Measurements from ENCODE around the gene ZEB2. TPM values are rescaled to one million over a fixed set of nuclear protein-coding genes. Genes with fewer than 3 reads are reported as not detected.
A peak's percentile ranks its signal among the peaks of the same experiment; 100 is the strongest.

The ZEB2 gene
- total RNA-seq, 1 donor from 2014 or later: 139 TPM

DNA sequence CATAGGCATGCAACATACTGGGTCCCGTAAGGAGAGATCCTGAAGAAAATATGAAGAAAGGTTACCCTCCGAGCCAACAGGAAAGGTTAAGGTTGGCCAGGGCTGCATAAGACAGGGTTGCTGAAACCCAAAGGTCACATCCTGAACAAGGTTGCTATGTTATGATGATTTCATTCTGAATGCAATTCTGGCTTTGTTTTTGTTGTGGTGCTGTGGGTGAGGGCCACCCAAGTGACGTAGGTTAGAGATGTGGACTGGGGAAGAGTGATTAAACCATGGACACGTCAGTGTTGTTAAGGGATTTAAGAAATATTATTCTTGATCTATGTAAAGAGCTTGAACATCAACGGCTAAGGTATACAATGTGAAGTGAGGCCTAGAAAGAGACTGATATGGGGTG, 60.0 kb downstream of the ZEB2 start:
- peaks cover 3% of the 10 kb centered on the region for H3K36me3 Mint-ChIP-seq (ENCODE audit: unreplicated experiment)
- no peak for DNase-seq (ENCODE audit: extremely low spot score, unreplicated experiment)
- H3K9me3 Mint-ChIP-seq (ENCODE audit: unreplicated experiment): no peaks in the 10 kb centered on the region
- peak overlapping the region; percentile 45 for H3K27ac Mint-ChIP-seq (ENCODE audit: unreplicated experiment)
- H3K4me1 Mint-ChIP-seq (ENCODE audit: unreplicated experiment): peaks cover 72% of the 10 kb centered on the region
- TF ChIP-seq, protein P1, sequence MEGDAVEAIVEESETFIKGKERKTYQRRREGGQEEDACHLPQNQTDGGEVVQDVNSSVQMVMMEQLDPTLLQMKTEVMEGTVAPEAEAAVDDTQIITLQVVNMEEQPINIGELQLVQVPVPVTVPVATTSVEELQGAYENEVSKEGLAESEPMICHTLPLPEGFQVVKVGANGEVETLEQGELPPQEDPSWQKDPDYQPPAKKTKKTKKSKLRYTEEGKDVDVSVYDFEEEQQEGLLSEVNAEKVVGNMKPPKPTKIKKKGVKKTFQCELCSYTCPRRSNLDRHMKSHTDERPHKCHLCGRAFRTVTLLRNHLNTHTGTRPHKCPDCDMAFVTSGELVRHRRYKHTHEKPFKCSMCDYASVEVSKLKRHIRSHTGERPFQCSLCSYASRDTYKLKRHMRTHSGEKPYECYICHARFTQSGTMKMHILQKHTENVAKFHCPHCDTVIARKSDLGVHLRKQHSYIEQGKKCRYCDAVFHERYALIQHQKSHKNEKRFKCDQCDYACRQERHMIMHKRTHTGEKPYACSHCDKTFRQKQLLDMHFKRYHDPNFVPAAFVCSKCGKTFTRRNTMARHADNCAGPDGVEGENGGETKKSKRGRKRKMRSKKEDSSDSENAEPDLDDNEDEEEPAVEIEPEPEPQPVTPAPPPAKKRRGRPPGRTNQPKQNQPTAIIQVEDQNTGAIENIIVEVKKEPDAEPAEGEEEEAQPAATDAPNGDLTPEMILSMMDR (IDR thresholded peaks at IDR 0.05): no peak
- H3K27me3 Mint-ChIP-seq (ENCODE audit: unreplicated experiment): no peaks in the 10 kb centered on the region
- no peak overlapping the region for H3K4me3 Mint-ChIP-seq (ENCODE audit: unreplicated experiment)

DNA sequence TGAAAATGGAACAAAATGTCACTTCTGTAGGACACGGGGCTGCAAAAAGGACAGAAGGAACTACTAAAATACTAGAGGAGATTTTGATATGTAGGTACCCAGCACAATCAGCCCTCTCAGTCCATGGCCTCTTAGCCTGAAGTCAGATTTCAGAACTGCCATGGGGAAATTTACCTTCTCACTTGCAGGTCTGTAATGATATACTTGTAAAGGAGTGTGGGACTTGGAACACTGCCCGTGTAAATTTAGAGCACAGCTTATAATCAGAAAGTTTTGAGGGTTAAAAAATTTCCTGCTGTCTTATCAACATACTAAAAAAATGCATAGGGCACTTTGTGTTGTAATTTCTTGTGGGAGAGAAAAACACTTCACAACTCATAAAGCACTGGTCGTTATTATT, 60.6 kb downstream of the ZEB2 start:
- DNase-seq (ENCODE audit: extremely low spot score, unreplicated experiment): no peak
- peak overlapping the region; percentile 59 for H3K27ac Mint-ChIP-seq (ENCODE audit: unreplicated experiment)
- TF ChIP-seq, protein P1 (IDR thresholded peaks at IDR 0.05): no peak
- H3K27me3 Mint-ChIP-seq (ENCODE audit: unreplicated experiment): no peaks in the 10 kb centered on the region
- H3K4me1 Mint-ChIP-seq (ENCODE audit: unreplicated experiment): peaks cover 79% of the 10 kb centered on the region
- peaks cover 7% of the 10 kb centered on the region for H3K36me3 Mint-ChIP-seq (ENCODE audit: unreplicated experiment)
- no peaks in the 10 kb centered on the region for H3K9me3 Mint-ChIP-seq (ENCODE audit: unreplicated experiment)
- no peak overlapping the region for H3K4me3 Mint-ChIP-seq (ENCODE audit: unreplicated experiment)

DNA sequence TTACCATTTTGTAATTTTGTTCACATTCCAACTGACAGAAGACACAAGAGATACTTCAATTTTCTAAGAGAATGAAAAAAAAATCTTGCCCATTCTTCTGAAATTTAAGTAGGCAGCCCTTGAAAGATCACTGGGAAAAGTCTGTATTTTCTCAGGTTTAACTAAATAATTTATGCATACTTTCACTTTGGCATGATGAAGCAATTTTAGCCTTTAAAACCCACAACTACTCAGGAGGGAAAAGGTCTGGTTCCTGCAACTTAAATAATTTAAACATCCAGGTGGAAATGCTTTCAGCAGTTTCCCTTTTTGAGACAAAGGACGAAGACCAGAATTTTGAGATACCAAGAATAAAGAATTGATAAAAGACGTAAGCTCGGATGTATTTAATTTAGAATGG, 61.4 kb downstream of the ZEB2 start:
- Mint-ChIP-seq H3K27ac (ENCODE audit: unreplicated experiment) (peak overlapping the region; percentile 59), H3K4me3 (ENCODE audit: unreplicated experiment) (peak overlapping the region; percentile 8), H3K9me3 (ENCODE audit: unreplicated experiment) (no peaks in the 10 kb centered on the region), H3K36me3 (ENCODE audit: unreplicated experiment) (peaks cover 8% of the 10 kb centered on the region), H3K27me3 (ENCODE audit: unreplicated experiment) (no peaks in the 10 kb centered on the region), H3K4me1 (ENCODE audit: unreplicated experiment) (peaks cover 86% of the 10 kb centered on the region)
- no peak for DNase-seq (ENCODE audit: extremely low spot score, unreplicated experiment)
- TF ChIP-seq, protein P1 (IDR thresholded peaks at IDR 0.05): no peak

DNA sequence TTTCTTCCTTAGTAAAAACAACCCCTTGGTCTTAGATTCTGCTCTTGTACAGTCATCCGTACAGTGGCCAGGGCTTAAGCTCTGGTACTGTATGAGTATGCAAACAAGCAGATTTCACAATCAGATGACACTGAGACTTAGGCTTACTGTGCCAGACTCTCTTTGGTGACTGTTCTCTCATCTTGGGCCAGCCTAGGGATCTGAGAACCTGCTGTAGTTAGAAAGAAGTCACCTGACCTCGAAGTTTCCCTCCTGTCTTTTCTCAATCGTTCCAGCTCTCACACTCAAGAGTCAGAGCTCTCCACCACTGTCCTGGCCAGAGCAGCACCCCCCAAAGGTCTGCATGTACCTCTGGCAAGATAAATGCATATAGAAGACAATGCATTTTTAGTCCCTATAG, 63.2 kb downstream of the ZEB2 start:
- peaks cover 10% of the 10 kb centered on the region for H3K36me3 Mint-ChIP-seq (ENCODE audit: unreplicated experiment)
- peaks cover 97% of the 10 kb centered on the region for H3K4me1 Mint-ChIP-seq (ENCODE audit: unreplicated experiment)
- H3K9me3 Mint-ChIP-seq (ENCODE audit: unreplicated experiment): no peaks in the 10 kb centered on the region
- TF ChIP-seq, protein P1 (IDR thresholded peaks at IDR 0.05): no peak
- no peaks in the 10 kb centered on the region for H3K27me3 Mint-ChIP-seq (ENCODE audit: unreplicated experiment)
- H3K27ac Mint-ChIP-seq (ENCODE audit: unreplicated experiment): peak overlapping the region; percentile 92
- DNase-seq (ENCODE audit: extremely low spot score, unreplicated experiment): no peak
- no peak overlapping the region for H3K4me3 Mint-ChIP-seq (ENCODE audit: unreplicated experiment)

DNA sequence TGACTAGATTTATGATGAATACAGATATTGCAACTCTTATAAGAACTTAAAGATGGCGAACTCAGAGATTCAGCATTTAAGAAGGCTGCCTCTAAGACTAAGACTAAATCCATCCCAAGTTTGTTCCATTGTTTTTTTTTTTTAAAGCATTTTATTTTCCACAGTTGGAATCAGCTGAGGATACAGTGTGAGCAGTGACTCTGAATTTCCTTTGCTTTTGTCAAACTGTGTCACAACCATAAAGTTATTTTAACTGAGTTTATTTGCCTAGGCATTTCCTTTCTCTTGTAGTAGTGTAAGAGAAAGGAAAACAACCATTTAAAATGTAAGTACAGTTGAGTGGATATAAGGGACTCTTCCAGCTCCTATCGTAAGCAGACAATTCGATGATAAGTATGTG, 63.9 kb downstream of the ZEB2 start:
- DNase-seq (ENCODE audit: extremely low spot score, unreplicated experiment): no peak
- Mint-ChIP-seq H3K9me3 (ENCODE audit: unreplicated experiment) (no peaks in the 10 kb centered on the region), H3K4me1 (ENCODE audit: unreplicated experiment) (peaks cover 93% of the 10 kb centered on the region), H3K27ac (ENCODE audit: unreplicated experiment) (peak overlapping the region; percentile 92), H3K36me3 (ENCODE audit: unreplicated experiment) (peaks cover 10% of the 10 kb centered on the region), H3K27me3 (ENCODE audit: unreplicated experiment) (no peaks in the 10 kb centered on the region), H3K4me3 (ENCODE audit: unreplicated experiment) (no peak overlapping the region)
- TF ChIP-seq, protein P1 (IDR thresholded peaks at IDR 0.05): no peak
